Measurements from ENCODE around the gene NFIA. TPM values are rescaled to one million over a fixed set of nuclear protein-coding genes. Genes with fewer than 3 reads are reported as not detected.

The NFIA gene
- total RNA-seq, 2 experiments from 2014 or later: 0.98 to 1.1 TPM

- Mint-ChIP-seq H3K36me3 (ENCODE audit: low read depth) (no peaks in the 10 kb centered on the region), H3K27me3 (ENCODE audit: low read depth) (no peaks in the 10 kb centered on the region), H3K9me3 (no peaks in the 10 kb centered on the region), H3K27ac (no peak overlapping the region), H3K4me1 (ENCODE audit: low read depth) (no peaks in the 10 kb centered on the region), H3K4me3 (no peak overlapping the region)
- intact Hi-C loops (cut with micrococcal nuclease): no loop called here
- no peak for DNase-seq
- CTCF ChIA-PET: interaction anchor here (1.0 kb wide), 1 partner anchor 385 kb away, joined by 3 read pairs; no protein-coding TSS in a partner anchor
Observed at GRCh38 chr1:61435226-61435625, 352.9 kb downstream of the NFIA start.

GRCh38 chr1:61436016-61436415, 353.7 kb downstream of the NFIA start:
- CTCF ChIA-PET: no interaction called here
- Mint-ChIP-seq H3K27me3 (ENCODE audit: low read depth) (no peaks in the 10 kb centered on the region), H3K9me3 (no peaks in the 10 kb centered on the region), H3K36me3 (ENCODE audit: low read depth) (no peaks in the 10 kb centered on the region), H3K4me3 (no peak overlapping the region), H3K27ac (no peak overlapping the region), H3K4me1 (ENCODE audit: low read depth) (no peaks in the 10 kb centered on the region)
- DNase-seq: peak; percentile 7
- intact Hi-C loops (cut with micrococcal nuclease): no loop called here

GRCh38 chr1:61436491-61437120, 354.2 kb downstream of the NFIA start:
- no peak overlapping the region for H3K27ac Mint-ChIP-seq
- no peaks in the 10 kb centered on the region for H3K36me3 Mint-ChIP-seq (ENCODE audit: low read depth)
- no peaks in the 10 kb centered on the region for H3K4me1 Mint-ChIP-seq (ENCODE audit: low read depth)
- CTCF ChIA-PET: no interaction called here
- no peaks in the 10 kb centered on the region for H3K9me3 Mint-ChIP-seq
- H3K27me3 Mint-ChIP-seq (ENCODE audit: low read depth): no peaks in the 10 kb centered on the region
- H3K4me3 Mint-ChIP-seq: no peak overlapping the region
- DNase-seq: no peak
- intact Hi-C loops (cut with micrococcal nuclease): no loop called here

- no peak for DNase-seq
Observed at GRCh38 chr1:61439234-61439633, 356.9 kb downstream of the NFIA start.

DNA sequence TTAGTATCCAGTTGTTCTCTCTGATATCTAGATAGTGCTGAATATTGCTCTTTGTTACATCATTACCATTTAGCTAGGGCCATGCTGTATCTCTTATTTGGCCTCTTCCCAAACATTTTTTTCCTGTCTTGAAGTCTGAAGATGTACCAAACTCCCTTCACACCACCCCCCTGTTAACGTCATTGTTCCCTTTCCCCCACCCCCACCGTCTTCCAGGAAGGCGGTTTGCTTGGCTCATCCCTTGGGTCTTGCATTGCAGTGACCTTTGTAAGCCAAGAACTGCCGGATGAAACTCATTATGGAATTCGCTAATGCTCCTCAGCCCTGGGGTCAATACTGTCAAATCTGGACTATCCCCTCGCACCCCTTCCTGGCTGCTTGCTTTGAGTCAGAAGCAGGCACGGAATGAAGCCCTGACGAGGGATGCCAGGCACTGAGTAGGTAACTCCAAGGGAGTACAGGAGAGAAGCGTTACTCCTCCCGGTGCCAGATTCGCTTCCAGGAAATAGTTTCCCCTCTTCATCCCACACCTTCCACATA, 359.4 kb downstream of the NFIA start:
- Mint-ChIP-seq H3K36me3 (ENCODE audit: low read depth) (no peaks in the 10 kb centered on the region), H3K4me1 (ENCODE audit: low read depth) (no peaks in the 10 kb centered on the region), H3K9me3 (no peaks in the 10 kb centered on the region), H3K4me3 (no peak overlapping the region), H3K27ac (no peak overlapping the region), H3K27me3 (ENCODE audit: low read depth) (no peaks in the 10 kb centered on the region)
- CTCF ChIA-PET: interaction anchor here (0.6 kb wide), 1 partner anchor 1160 kb away, joined by 3 read pairs; no protein-coding TSS in a partner anchor
- intact Hi-C loops (cut with micrococcal nuclease): no loop called here
- DNase-seq: no peak

More at GRCh38 chr1:61439234-61439633, 356.9 kb downstream of the NFIA start:
- intact Hi-C loops (cut with micrococcal nuclease): no loop called here
- H3K27ac Mint-ChIP-seq: no peak overlapping the region
- CTCF ChIA-PET: interaction anchor here (0.9 kb wide), 1 partner anchor 149 kb away, joined by 3 read pairs; no protein-coding TSS in a partner anchor
- no peaks in the 10 kb centered on the region for H3K9me3 Mint-ChIP-seq
- H3K4me1 Mint-ChIP-seq (ENCODE audit: low read depth): no peaks in the 10 kb centered on the region
- no peak overlapping the region for H3K4me3 Mint-ChIP-seq
- H3K27me3 Mint-ChIP-seq (ENCODE audit: low read depth): no peaks in the 10 kb centered on the region
- H3K36me3 Mint-ChIP-seq (ENCODE audit: low read depth): no peaks in the 10 kb centered on the region

DNA sequence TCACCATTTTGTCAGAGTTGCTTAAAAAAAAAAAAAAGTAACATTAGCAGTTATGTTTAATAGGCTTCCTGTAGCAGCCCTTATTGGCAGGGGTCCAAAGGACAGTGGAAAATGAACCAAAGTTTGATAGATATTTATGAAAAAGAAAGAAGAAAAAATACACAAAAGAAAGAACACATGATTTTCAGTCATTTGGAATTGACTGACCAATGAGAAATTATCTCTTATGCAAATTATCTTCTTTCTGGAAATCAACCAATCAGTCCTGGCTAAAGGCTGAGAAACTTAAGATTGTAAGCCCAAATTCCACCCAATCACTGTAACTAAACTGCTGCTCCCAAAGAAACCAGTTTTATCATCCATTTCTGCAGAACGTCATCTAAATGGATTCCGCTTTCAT, 360.2 kb downstream of the NFIA start:
- Mint-ChIP-seq H3K27me3 (ENCODE audit: low read depth) (no peaks in the 10 kb centered on the region), H3K9me3 (no peaks in the 10 kb centered on the region), H3K36me3 (ENCODE audit: low read depth) (no peaks in the 10 kb centered on the region), H3K4me3 (no peak overlapping the region), H3K4me1 (ENCODE audit: low read depth) (no peaks in the 10 kb centered on the region), H3K27ac (no peak overlapping the region)
- intact Hi-C loops (cut with micrococcal nuclease): no loop called here
- CTCF ChIA-PET: interaction anchor here (0.6 kb wide), 1 partner anchor 397 kb away, joined by 4 read pairs; no protein-coding TSS in a partner anchor
- no peak for DNase-seq

GRCh38 chr1:61444288-61444687, 361.9 kb downstream of the NFIA start:
- no peak overlapping the region for H3K27ac Mint-ChIP-seq
- H3K4me1 Mint-ChIP-seq (ENCODE audit: low read depth): no peaks in the 10 kb centered on the region

DNA sequence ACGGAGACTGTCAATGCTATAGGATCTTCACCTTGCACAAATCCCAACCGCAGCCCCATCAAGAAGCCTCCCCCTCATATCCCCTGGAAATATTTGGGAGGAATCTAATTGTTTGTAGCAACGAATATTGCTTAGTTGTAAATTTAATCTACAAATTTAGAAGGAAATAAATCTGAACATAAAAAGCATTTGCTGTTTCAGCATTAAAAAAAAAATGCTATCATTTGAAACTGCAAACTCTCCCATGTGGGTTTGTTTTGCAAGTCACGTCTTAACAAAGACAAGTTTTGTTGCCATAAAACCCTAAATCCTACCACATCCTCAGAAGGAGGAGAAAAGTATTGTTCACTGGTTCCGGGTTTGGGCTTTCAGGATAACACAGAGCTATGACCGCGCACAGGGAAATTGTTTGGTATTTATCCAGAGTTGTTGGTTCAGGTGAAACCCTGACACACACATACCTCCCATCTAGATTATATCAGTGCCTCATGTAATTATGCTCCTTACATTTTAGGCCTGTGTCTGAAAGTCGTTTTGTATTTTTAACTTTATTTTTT, 363.0 kb downstream of the NFIA start:
- H3K4me1 Mint-ChIP-seq (ENCODE audit: low read depth): no peaks in the 10 kb centered on the region
- H3K27me3 Mint-ChIP-seq (ENCODE audit: low read depth): no peaks in the 10 kb centered on the region
- no peak overlapping the region for H3K4me3 Mint-ChIP-seq
- no peaks in the 10 kb centered on the region for H3K9me3 Mint-ChIP-seq
- intact Hi-C loops (cut with micrococcal nuclease): no loop called here
- DNase-seq: no peak
- CTCF ChIA-PET: interaction anchor here (0.6 kb wide), 1 partner anchor 220 kb away, joined by 3 read pairs; no protein-coding TSS in a partner anchor
- no peak overlapping the region for H3K27ac Mint-ChIP-seq
- no peaks in the 10 kb centered on the region for H3K36me3 Mint-ChIP-seq (ENCODE audit: low read depth)

More at GRCh38 chr1:61444288-61444687, 361.9 kb downstream of the NFIA start:
- intact Hi-C loops (cut with micrococcal nuclease): no loop called here
- H3K4me3 Mint-ChIP-seq: no peak overlapping the region
- no peaks in the 10 kb centered on the region for H3K9me3 Mint-ChIP-seq
- no peaks in the 10 kb centered on the region for H3K27me3 Mint-ChIP-seq (ENCODE audit: low read depth)
- no peaks in the 10 kb centered on the region for H3K36me3 Mint-ChIP-seq (ENCODE audit: low read depth)
- CTCF ChIA-PET: no interaction called here
- no peak for DNase-seq

GRCh38 chr1:61446531-61446991, 364.2 kb downstream of the NFIA start:
- Mint-ChIP-seq H3K9me3 (no peaks in the 10 kb centered on the region), H3K27ac (no peak overlapping the region), H3K4me1 (ENCODE audit: low read depth) (no peaks in the 10 kb centered on the region), H3K27me3 (ENCODE audit: low read depth) (no peaks in the 10 kb centered on the region), H3K4me3 (no peak overlapping the region), H3K36me3 (ENCODE audit: low read depth) (no peaks in the 10 kb centered on the region)
- CTCF ChIA-PET: interaction anchor here (1.7 kb wide), 1 partner anchor 142 kb away, joined by 5 read pairs; no protein-coding TSS in a partner anchor
- no peak for DNase-seq
- intact Hi-C loops (cut with micrococcal nuclease): no loop called here

- DNase-seq: no peak
- intact Hi-C loops (cut with micrococcal nuclease): no loop called here
- Mint-ChIP-seq H3K9me3 (no peaks in the 10 kb centered on the region), H3K4me1 (ENCODE audit: low read depth) (no peaks in the 10 kb centered on the region), H3K27me3 (ENCODE audit: low read depth) (no peaks in the 10 kb centered on the region), H3K27ac (no peak overlapping the region), H3K4me3 (no peak overlapping the region), H3K36me3 (ENCODE audit: low read depth) (no peaks in the 10 kb centered on the region)
- CTCF ChIA-PET: interaction anchor here (1.7 kb wide), 1 partner anchor 141 kb away, joined by 5 read pairs; no protein-coding TSS in a partner anchor
Observed at GRCh38 chr1:61447106-61447967, 365.0 kb downstream of the NFIA start.

GRCh38 chr1:61447968-61448430, 365.6 kb downstream of the NFIA start:
- Mint-ChIP-seq H3K4me3 (no peak overlapping the region), H3K27ac (no peak overlapping the region), H3K27me3 (ENCODE audit: low read depth) (no peaks in the 10 kb centered on the region), H3K36me3 (ENCODE audit: low read depth) (no peaks in the 10 kb centered on the region), H3K9me3 (no peaks in the 10 kb centered on the region), H3K4me1 (ENCODE audit: low read depth) (peaks cover 2% of the 10 kb centered on the region)
- no peak for DNase-seq
- CTCF ChIA-PET: no interaction called here
- intact Hi-C loops (cut with micrococcal nuclease): no loop called here

DNA sequence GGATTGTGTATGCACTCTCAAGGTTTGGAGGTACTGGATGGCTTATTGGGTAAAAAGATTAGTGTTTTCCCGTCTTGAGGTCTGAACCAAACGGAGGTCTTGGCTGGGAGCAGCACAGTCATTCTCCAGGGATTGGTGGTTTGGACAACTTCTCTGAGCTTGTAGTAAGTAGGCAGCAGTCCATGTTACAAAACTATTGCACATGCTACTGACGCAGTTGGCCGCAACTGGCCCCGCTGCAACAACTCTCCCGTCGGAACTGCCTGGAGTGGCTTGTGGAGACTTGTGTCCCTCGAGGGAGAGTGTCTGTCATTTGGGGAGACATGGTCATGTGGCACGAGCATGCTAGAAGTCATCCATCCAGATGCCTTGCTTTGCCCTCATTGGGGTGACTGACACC, 366.6 kb downstream of the NFIA start:
- H3K4me1 Mint-ChIP-seq (ENCODE audit: low read depth): peaks cover 9% of the 10 kb centered on the region
- no peaks in the 10 kb centered on the region for H3K9me3 Mint-ChIP-seq
- H3K4me3 Mint-ChIP-seq: no peak overlapping the region
- intact Hi-C loops (cut with micrococcal nuclease): no loop called here
- no peaks in the 10 kb centered on the region for H3K27me3 Mint-ChIP-seq (ENCODE audit: low read depth)
- H3K27ac Mint-ChIP-seq: no peak overlapping the region
- no peak for DNase-seq
- CTCF ChIA-PET: no interaction called here
- no peaks in the 10 kb centered on the region for H3K36me3 Mint-ChIP-seq (ENCODE audit: low read depth)
